Calu3 (cell line): ENCODE measurements around the gene IFT25. TPM values are rescaled to one million over a fixed set of nuclear protein-coding genes. Genes with fewer than 3 reads are reported as not detected.
A peak's percentile ranks its signal among the peaks of the same experiment; 100 is the strongest.

ENCODE experiments used
- BruUV-seq: library from RNA; stranded (reverse); fragments of 400-500 nt; replicated peaks from 2 replicates; lab custom pipeline; 2021; lab: Mats Ljungman, UMichigan
- CTCF ChIA-PET: fragments of 300-600 bp; sonication (Branson Sonifier 250); formaldehyde crosslinking; loops from one replicate; lab custom pipeline; 2022; ENCODE audit warnings: antibody characterized with exemption; lab: Charles Lee
- DNase-seq: peaks from one replicate; pipeline ENCODE4 v3.0.0; 2022
- H3K27ac Mint-ChIP-seq: one replicate; pipeline ENCODE4 v1.8.0; 2022; ENCODE audit warnings: mixed read lengths; ENCODE audit not compliant: unreplicated experiment
- H3K27me3 Mint-ChIP-seq: one replicate; pipeline ENCODE4 v1.8.0; 2022; ENCODE audit warnings: mixed read lengths; ENCODE audit not compliant: unreplicated experiment
- H3K36me3 Mint-ChIP-seq: one replicate; pipeline ENCODE4 v1.8.0; 2022; ENCODE audit warnings: mild to moderate bottlenecking, moderate library complexity, mixed read lengths; ENCODE audit not compliant: insufficient read depth, unreplicated experiment
- H3K4me1 Mint-ChIP-seq: one replicate; pipeline ENCODE4 v1.8.0; 2022; ENCODE audit warnings: mild to moderate bottlenecking, low read depth, mixed read lengths; ENCODE audit not compliant: unreplicated experiment
- H3K4me3 Mint-ChIP-seq: one replicate; pipeline ENCODE4 v1.8.0; 2022; ENCODE audit warnings: mild to moderate bottlenecking, low read depth, moderate library complexity, mixed read lengths; ENCODE audit not compliant: unreplicated experiment
- H3K9me3 Mint-ChIP-seq: one replicate; pipeline ENCODE4 v1.8.0; 2022; ENCODE audit warnings: low read depth, mixed read lengths; ENCODE audit not compliant: unreplicated experiment
- CTCF ChIP-seq: fragments of 200-600 bp; IDR thresholded peaks from one replicate; pipeline ENCODE4 v1.8.0; 2022; ENCODE audit warnings: antibody characterized with exemption; ENCODE audit not compliant: unreplicated experiment
- intact Hi-C: fragments of 100-400 bp; cut with micrococcal nuclease; formaldehyde crosslinking; loops from one replicate; pipeline ENCODE4 v1.10.0; 2022; ENCODE audit not compliant: unreplicated experiment
- total RNA-seq: library from RNA; stranded (reverse); gene quantifications from 2 replicates; pipeline ENCODE4 v1.2.3, GENCODE V29; 2022

Gene IFT25
- total RNA-seq, 1 experiment from 2014 or later, result 30.0 TPM

GRCh38 chr1:53963460-53963859 is 18.0 kb upstream of the IFT25 start:
- Mint-ChIP-seq H3K4me1 (peaks cover 9% of the 10 kb centered on the region), H3K27me3 (no peaks in the 10 kb centered on the region), H3K4me3 (no peak overlapping the region), H3K9me3 (no peaks in the 10 kb centered on the region), H3K27ac (no peak overlapping the region), H3K36me3 (peaks cover 14% of the 10 kb centered on the region)
- no peak for DNase-seq
- TF ChIP-seq CTCF, result no peak
- CTCF ChIA-PET, result no interaction called here
- intact Hi-C loops, result no loop called here
- BruUV-seq, result no TSS peak

- Mint-ChIP-seq H3K36me3 (peaks cover 14% of the 10 kb centered on the region), H3K27me3 (no peaks in the 10 kb centered on the region), H3K27ac (no peak overlapping the region), H3K4me1 (peaks cover 6% of the 10 kb centered on the region), H3K4me3 (no peak overlapping the region), H3K9me3 (no peaks in the 10 kb centered on the region)
- no TSS peak for BruUV-seq
- no peak for DNase-seq
- no peak for TF ChIP-seq CTCF
- intact Hi-C loops, result no loop called here
- CTCF ChIA-PET, result no interaction called here
These were observed 16.9 kb upstream of the IFT25 start for GRCh38 chr1:53962395-53962794.

GRCh38 chr1:53959664-53960250 is 14.3 kb upstream of the IFT25 start:
- peak; percentile 26 for DNase-seq

GRCh38 chr1:53957194-53957818 is 11.8 kb upstream of the IFT25 start:
- Mint-ChIP-seq H3K27me3 (no peaks in the 10 kb centered on the region), H3K36me3 (peaks cover 13% of the 10 kb centered on the region), H3K4me3 (no peak overlapping the region), H3K27ac (no peak overlapping the region), H3K9me3 (no peaks in the 10 kb centered on the region), H3K4me1 (peaks cover 13% of the 10 kb centered on the region)
- no TSS peak for BruUV-seq
- intact Hi-C loops, result no loop called here
- CTCF ChIA-PET, result interaction anchor here (3.0 kb wide), 1 partner anchor 12 kb away, joined by 22 read pairs; the partner anchor contains the start of genes IFT25 and LRRC42
- DNase-seq, result no peak
- TF ChIP-seq CTCF, result no peak

More at GRCh38 chr1:53959664-53960250, 14.3 kb upstream of the IFT25 start:
- intact Hi-C loops, result loop anchor here (2.0 kb wide), 1 partner anchor 99 kb away; no protein-coding TSS in a partner anchor
- Mint-ChIP-seq H3K9me3 (no peaks in the 10 kb centered on the region), H3K4me3 (no peak overlapping the region), H3K4me1 (peaks cover 13% of the 10 kb centered on the region), H3K27ac (no peak overlapping the region), H3K27me3 (no peaks in the 10 kb centered on the region), H3K36me3 (peaks cover 14% of the 10 kb centered on the region)
- BruUV-seq, result no TSS peak
- TF ChIP-seq CTCF, result peak; percentile 71
- CTCF ChIA-PET, result interaction anchor here (0.7 to 3.0 kb wide), 10 partner anchors 8 to 473 kb away, joined by 3 to 23 read pairs (median 4); partner anchors contain the start of genes IFT25 and LRRC42
